Fibroblast of lung (primary cell): ENCODE results near the gene TRIP12.

Source experiments
- CTCF ChIP-seq, 2 donors: IDR thresholded peaks in 1 of 2; conservative IDR thresholded peaks in 1 of 2; 1 replicate in 1 of 2; 2 replicates in 1 of 2; pipeline ENCODE4 v1.5.1; 2011 to 2012; ENCODE audit warnings: low read length in 2 of 2, control low read depth in 1 of 2, inconsistent platforms in 1 of 2, low read depth in 1 of 2, mild to moderate bottlenecking in 1 of 2
- EZH2 ChIP-seq: IDR thresholded peaks from 2 replicates; pipeline ENCODE4 v1.5.1; 2012; ENCODE audit warnings: low read length, control low read depth, mild to moderate bottlenecking; ENCODE audit errors: missing control alignments

GRCh38 chr2:229731916-229732315 is 189.9 kb downstream of the TRIP12 start:
- TF ChIP-seq EZH2 (no peak), CTCF (conservative IDR thresholded peaks at IDR 0.05 in 1 of 2, IDR thresholded peaks at IDR 0.05 in 1 of 2; ENCODE audit: low read depth in 1 of 2, low read length in 2 of 2) (no peak)
